Measurements from ENCODE around the gene NEXMIF.
"Not testable (repeated sequence)": the region's sequence is repeated elsewhere in the genome, so short reads cannot be mapped to it uniquely, and the experiment has no call there.

NEXMIF gene

GRCh38 chrX:74788545-74789086 lies 136.6 kb downstream of the NEXMIF start:
- peak; percentile 5 for DNase-seq (ENCODE audit: low spot score)

- no peak for DNase-seq (ENCODE audit: low spot score)
These were observed 140.6 kb downstream of the NEXMIF start for GRCh38 chrX:74784629-74785028.

GRCh38 chrX:74781507-74782034 lies 143.7 kb downstream of the NEXMIF start:
- DNase-seq (ENCODE audit: low spot score), result no peak

- DNase-seq (ENCODE audit: low spot score), result no peak
These were observed 146.1 kb downstream of the NEXMIF start for GRCh38 chrX:74779175-74779574.

- no peak for DNase-seq (ENCODE audit: low spot score)
These were observed 150.3 kb downstream of the NEXMIF start for GRCh38 chrX:74774988-74775387.

- DNase-seq (ENCODE audit: low spot score), result no peak
These were observed 188.8 kb downstream of the NEXMIF start for GRCh38 chrX:74736450-74736849.

GRCh38 chrX:74705269-74705668 lies 220.0 kb downstream of the NEXMIF start:
- DNase-seq (ENCODE audit: low spot score), result no peak

GRCh38 chrX:74701343-74701742 lies 223.9 kb downstream of the NEXMIF start:
- not testable (repeated sequence) for DNase-seq (ENCODE audit: low spot score)

- no peak for DNase-seq (ENCODE audit: low spot score)
These were observed 240.8 kb downstream of the NEXMIF start for GRCh38 chrX:74684466-74684865.
